ENCODE results near the gene KRT73. TPM values are rescaled to one million over a fixed set of nuclear protein-coding genes. Genes with fewer than 3 reads are reported as not detected.

KRT73 gene
- polyA plus RNA-seq, 2 donors: not detected

Other genes starting within 250 kb of the KRT73 start
- gene KRT84, start 232.9 kb downstream of the KRT73 start, polyA plus RNA-seq: under 1 TPM in 1 of 2 donors, not detected in 1; 0.02 TPM
- not detected for gene KRT82, start 212.2 kb downstream of the KRT73 start, polyA plus RNA-seq
- under 1 TPM; 0.08 to 0.19 TPM for gene KRT75, start 184.2 kb downstream of the KRT73 start, polyA plus RNA-seq
- 100 to 1,000 TPM; 106 to 453 TPM for gene KRT6B, start 166.4 kb downstream of the KRT73 start, polyA plus RNA-seq
- 100 to 1,000 TPM; 229 to 427 TPM for gene KRT6C, start 144.8 kb downstream of the KRT73 start, polyA plus RNA-seq
- gene KRT6A, start 125.3 kb downstream of the KRT73 start, polyA plus RNA-seq: 1,000 to 10,000 TPM in 1 of 2 donors, 100 to 1,000 TPM in 1; 945 to 7,628 TPM
- gene KRT5, start 98.2 kb downstream of the KRT73 start, polyA plus RNA-seq: 1,000 to 10,000 TPM; 3,653 to 6,695 TPM
- gene KRT71, start 65.4 kb downstream of the KRT73 start, polyA plus RNA-seq: not detected
- under 1 TPM; 0.07 to 0.24 TPM for gene KRT74, start 44.7 kb downstream of the KRT73 start, polyA plus RNA-seq
- not detected for gene KRT72, start 17.1 kb downstream of the KRT73 start, polyA plus RNA-seq
- under 1 TPM; 0.09 to 0.12 TPM for gene KRT2, start 33.7 kb upstream of the KRT73 start, polyA plus RNA-seq
- 10 to 100 TPM in 1 of 2 donors, 1 to 10 TPM in 1; 4.1 to 12.5 TPM for gene KRT1, start 61.8 kb upstream of the KRT73 start, polyA plus RNA-seq
- under 1 TPM in 1 of 2 donors, not detected in 1; 0.06 TPM for gene KRT77, start 85.0 kb upstream of the KRT73 start, polyA plus RNA-seq
- under 1 TPM in 1 of 2 donors, not detected in 1; 0.05 TPM for gene KRT76, start 158.8 kb upstream of the KRT73 start, polyA plus RNA-seq
- 1 to 10 TPM; 1.9 to 2.4 TPM for gene KRT3, start 177.6 kb upstream of the KRT73 start, polyA plus RNA-seq
- over 10,000 TPM in 1 of 2 donors, 1,000 to 10,000 TPM in 1; 8,130 to 17,509 TPM for gene KRT4, start 195.6 kb upstream of the KRT73 start, polyA plus RNA-seq
- gene KRT79, start 215.8 kb upstream of the KRT73 start, polyA plus RNA-seq: 1 to 10 TPM in 1 of 2 donors, under 1 TPM in 1; 0.75 to 1.8 TPM
- gene KRT78, start 230.4 kb upstream of the KRT73 start, polyA plus RNA-seq: 1,000 to 10,000 TPM in 1 of 2 donors, 100 to 1,000 TPM in 1; 633 to 1,998 TPM

All from esophagus (tissue), 2 donors.